Measurements from ENCODE around the gene CHMP1B. TPM values are rescaled to one million over a fixed set of nuclear protein-coding genes. Genes with fewer than 3 reads are reported as not detected.

The CHMP1B gene
- total and polyA plus RNA-seq, 9 of the 15 experiments (the other 6 are each of a cell fraction or from before 2014, with no cell fraction given), result 12.3 to 29.9 (median 19.0) TPM

- TF ChIP-seq NFATC3 (IDR thresholded peaks at IDR 0.05) (no peak), E2F8 (IDR thresholded peaks at IDR 0.05; ENCODE audit: low read depth, partially characterized antibody) (no peak), PRDM10 (IDR thresholded peaks at IDR 0.05; ENCODE audit: partially characterized antibody) (no peak)
Measured at GRCh38 chr18:11884396-11885030, 33.3 kb downstream of the CHMP1B start (continued).
